Measurements from ENCODE around the gene PMEPA1.

DNA sequence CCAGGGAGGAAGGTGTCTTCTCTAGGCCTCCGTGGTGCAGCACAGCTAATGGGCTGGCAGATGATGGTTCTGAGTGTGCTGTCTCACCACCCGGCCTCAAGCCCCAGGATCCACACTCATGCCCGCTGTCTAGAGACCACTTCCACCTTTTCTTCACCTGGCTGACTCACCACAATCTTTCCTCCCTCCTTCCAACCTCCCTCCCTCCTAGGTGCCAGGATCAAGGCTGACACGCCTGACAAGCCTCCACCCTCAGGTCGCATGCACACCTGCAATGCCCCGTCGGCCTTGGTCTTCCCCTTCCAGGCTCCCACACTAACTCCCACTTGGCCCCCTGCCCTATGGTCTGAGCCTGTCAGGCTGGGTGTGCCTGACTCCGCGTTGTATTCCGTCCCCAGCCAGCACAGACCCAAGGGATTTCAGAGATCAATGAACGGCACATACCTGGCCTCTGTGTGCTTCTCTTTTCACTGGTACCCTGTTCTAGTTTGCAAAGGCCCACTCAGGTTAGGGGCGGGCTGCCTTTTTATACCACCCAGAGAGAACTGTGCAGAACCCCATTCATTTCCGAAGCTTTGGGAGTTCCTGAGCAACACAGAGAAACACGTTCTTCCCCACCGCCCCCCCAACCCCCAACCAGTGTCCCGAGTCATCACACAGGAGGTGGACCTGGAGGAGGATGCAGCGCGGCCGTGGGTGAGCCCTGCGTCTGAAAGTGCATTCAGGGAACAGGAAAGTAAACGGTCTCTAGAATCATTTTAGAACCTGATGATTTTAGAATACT, 39.3 kb downstream of the PMEPA1 start:
- TF ChIP-seq, protein P1, sequence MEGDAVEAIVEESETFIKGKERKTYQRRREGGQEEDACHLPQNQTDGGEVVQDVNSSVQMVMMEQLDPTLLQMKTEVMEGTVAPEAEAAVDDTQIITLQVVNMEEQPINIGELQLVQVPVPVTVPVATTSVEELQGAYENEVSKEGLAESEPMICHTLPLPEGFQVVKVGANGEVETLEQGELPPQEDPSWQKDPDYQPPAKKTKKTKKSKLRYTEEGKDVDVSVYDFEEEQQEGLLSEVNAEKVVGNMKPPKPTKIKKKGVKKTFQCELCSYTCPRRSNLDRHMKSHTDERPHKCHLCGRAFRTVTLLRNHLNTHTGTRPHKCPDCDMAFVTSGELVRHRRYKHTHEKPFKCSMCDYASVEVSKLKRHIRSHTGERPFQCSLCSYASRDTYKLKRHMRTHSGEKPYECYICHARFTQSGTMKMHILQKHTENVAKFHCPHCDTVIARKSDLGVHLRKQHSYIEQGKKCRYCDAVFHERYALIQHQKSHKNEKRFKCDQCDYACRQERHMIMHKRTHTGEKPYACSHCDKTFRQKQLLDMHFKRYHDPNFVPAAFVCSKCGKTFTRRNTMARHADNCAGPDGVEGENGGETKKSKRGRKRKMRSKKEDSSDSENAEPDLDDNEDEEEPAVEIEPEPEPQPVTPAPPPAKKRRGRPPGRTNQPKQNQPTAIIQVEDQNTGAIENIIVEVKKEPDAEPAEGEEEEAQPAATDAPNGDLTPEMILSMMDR (IDR thresholded peaks at IDR 0.05), result no peak
- TF ChIP-seq POLR2A (IDR thresholded peaks at IDR 0.05), result no peak

All from Peyer's patch (tissue), 4 donors.